Measurements from ENCODE around the gene RAB37.

DNA sequence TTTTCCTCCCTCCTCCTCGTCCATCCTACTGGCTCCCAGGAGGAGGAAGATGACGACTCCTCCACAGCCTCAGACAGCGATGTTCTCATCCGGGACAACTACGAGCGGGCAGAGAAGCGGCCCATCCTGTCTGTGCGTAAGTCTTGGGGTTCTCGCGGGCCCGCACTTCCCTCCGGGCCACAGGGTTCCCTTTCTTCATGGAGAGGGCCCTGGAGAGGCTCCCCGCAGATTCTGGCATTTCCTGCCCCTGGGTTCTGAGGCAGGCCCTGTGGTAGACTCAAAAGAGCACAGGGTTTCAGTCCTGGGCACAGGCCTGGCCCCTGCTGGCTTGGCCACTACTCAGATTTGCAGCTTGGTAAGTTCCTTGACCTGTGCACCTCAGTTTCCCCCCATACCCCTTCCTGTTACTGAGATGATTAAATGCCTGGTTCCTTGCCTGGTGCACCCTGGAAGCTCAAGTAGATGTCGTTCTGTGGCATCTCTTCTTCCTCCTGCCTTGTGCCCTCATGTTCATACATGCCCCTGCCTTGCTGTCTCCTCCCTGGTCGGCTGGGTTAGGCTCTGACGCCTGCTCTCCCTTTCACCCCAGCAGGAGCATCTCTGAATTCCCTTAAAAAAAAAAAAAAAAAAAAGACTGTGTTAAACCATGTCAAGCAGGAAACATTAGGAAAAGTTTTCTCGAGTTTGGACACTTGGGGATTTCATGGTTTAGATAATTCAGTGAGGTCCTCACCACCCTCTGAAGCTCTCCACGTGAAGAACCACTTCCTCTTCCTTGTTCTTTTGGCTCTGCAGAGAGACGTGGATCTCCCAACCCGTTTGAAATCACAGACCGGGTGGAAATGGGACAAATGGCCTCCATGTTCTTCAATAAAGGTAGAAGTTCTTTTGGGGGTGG, 53.4 kb downstream of the RAB37 start:
- TF ChIP-seq EZH2phosphoT487 (IDR thresholded peaks at IDR 0.05; ENCODE audit: borderline replicate concordance) = no peak
- TF ChIP-seq, protein P1, sequence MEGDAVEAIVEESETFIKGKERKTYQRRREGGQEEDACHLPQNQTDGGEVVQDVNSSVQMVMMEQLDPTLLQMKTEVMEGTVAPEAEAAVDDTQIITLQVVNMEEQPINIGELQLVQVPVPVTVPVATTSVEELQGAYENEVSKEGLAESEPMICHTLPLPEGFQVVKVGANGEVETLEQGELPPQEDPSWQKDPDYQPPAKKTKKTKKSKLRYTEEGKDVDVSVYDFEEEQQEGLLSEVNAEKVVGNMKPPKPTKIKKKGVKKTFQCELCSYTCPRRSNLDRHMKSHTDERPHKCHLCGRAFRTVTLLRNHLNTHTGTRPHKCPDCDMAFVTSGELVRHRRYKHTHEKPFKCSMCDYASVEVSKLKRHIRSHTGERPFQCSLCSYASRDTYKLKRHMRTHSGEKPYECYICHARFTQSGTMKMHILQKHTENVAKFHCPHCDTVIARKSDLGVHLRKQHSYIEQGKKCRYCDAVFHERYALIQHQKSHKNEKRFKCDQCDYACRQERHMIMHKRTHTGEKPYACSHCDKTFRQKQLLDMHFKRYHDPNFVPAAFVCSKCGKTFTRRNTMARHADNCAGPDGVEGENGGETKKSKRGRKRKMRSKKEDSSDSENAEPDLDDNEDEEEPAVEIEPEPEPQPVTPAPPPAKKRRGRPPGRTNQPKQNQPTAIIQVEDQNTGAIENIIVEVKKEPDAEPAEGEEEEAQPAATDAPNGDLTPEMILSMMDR (conservative IDR thresholded peaks at IDR 0.05; ENCODE audit: low read length) = no peak

All from Loucy (cell line).